BE2C (cell line): ENCODE measurements around the gene TCF7L1.

Experiments
- DNase-seq: peaks from one replicate; pipeline ENCODE4 v3.0.0-alpha.2; 2020
- H3K27me3 ChIP-seq: fragments of 250-450 bp; sonication (Bioruptor Pico); 2 replicates; pipeline ENCODE4 v1.5.1; 2020; ENCODE audit warnings: mild to moderate bottlenecking
- H3K36me3 ChIP-seq: fragments of 250-450 bp; sonication (Bioruptor Pico); 2 replicates; pipeline ENCODE4 v1.5.1; 2020; ENCODE audit warnings: mild to moderate bottlenecking
- H3K4me1 ChIP-seq: fragments of 250-450 bp; sonication (Bioruptor Pico); 2 replicates; pipeline ENCODE4 v1.5.1; 2020
- H3K4me3 ChIP-seq: 2 replicates; pipeline ENCODE4 v1.5.1; 2011; ENCODE audit warnings: low read depth, low read length
- H3K9me3 ChIP-seq: fragments of 250-450 bp; sonication (Bioruptor Pico); 2 replicates; pipeline ENCODE4 v1.5.1; 2020
- CTCF ChIP-seq: IDR thresholded peaks from 2 replicates; pipeline ENCODE4 v1.5.1; 2012; ENCODE audit warnings: mild to moderate bottlenecking, low read depth, low read length

The TCF7L1 gene

DNA sequence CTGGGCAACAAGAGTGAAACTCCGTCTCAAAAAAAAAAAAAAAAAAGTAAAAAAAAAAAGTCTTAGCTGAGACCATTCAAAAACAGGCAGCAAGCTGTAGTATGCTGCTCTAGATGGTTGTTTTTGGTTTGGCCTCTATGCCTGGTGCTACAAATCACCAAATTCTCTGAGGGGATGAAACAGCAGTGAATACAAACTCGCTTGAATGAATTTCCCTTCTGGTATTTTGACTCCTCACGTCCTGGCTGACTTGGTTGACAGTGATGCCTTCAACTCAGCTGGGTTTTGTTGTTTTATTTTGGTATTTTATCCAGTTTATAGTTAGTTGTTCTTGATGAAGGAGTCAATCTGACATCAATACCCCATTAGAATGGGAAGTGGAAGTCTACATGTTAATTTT, 3.3 kb upstream of the TCF7L1 start:
- H3K4me3 ChIP-seq: no peak overlapping the region
- no peak for TF ChIP-seq CTCF
- no peaks in the 10 kb centered on the region for H3K36me3 ChIP-seq
- H3K27me3 ChIP-seq: peaks cover 27% of the 10 kb centered on the region
- no peak for DNase-seq
- H3K9me3 ChIP-seq: no peaks in the 10 kb centered on the region
- H3K4me1 ChIP-seq: no peaks in the 10 kb centered on the region

GRCh38 chr2:85130407-85130806, 2.8 kb upstream of the TCF7L1 start:
- Histone ChIP-seq H3K36me3 (no peaks in the 10 kb centered on the region), H3K4me1 (no peaks in the 10 kb centered on the region), H3K4me3 (no peak overlapping the region), H3K9me3 (no peaks in the 10 kb centered on the region), H3K27me3 (peaks cover 30% of the 10 kb centered on the region)
- TF ChIP-seq CTCF: no peak
- no peak for DNase-seq

- peak; percentile 13 for DNase-seq
- H3K36me3 ChIP-seq: no peaks in the 10 kb centered on the region
- H3K4me3 ChIP-seq: no peak overlapping the region
- peak; percentile 48 for TF ChIP-seq CTCF
- no peaks in the 10 kb centered on the region for H3K9me3 ChIP-seq
- no peaks in the 10 kb centered on the region for H3K4me1 ChIP-seq
- peaks cover 30% of the 10 kb centered on the region for H3K27me3 ChIP-seq
Observed at GRCh38 chr2:85131116-85131515, 2.1 kb upstream of the TCF7L1 start.

- TF ChIP-seq CTCF: no peak
- H3K4me1 ChIP-seq: no peaks in the 10 kb centered on the region
- no peaks in the 10 kb centered on the region for H3K36me3 ChIP-seq
- peak overlapping the region; percentile 38 for H3K4me3 ChIP-seq
- peaks cover 30% of the 10 kb centered on the region for H3K27me3 ChIP-seq
- H3K9me3 ChIP-seq: no peaks in the 10 kb centered on the region
- no peak for DNase-seq
Observed at GRCh38 chr2:85132397-85132796, 795 bp upstream of the TCF7L1 start.

DNA sequence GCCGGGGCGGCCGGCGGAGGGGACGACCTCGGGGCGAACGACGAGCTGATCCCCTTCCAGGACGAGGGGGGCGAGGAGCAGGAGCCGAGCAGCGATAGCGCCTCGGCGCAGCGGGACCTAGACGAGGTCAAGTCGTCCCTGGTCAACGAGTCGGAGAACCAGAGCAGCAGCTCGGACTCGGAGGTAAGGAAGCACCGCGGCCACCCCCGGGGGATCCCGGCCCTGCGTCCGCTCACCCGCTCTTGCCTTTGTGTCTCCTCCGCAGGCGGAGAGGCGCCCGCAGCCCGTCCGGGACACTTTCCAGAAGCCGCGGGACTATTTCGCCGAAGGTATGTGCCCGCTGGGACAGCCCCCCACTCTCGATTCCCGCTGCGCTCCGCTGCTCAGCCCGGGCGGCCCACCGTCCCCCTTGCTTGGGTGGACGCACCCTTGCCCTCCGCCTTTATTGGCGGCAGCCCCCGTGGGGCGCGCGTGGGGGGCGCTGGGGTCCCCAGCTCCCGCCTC, 611 bp downstream of the TCF7L1 start:
- H3K27me3 ChIP-seq: peaks cover 30% of the 10 kb centered on the region
- DNase-seq: no peak
- no peaks in the 10 kb centered on the region for H3K9me3 ChIP-seq
- H3K4me1 ChIP-seq: no peaks in the 10 kb centered on the region
- H3K36me3 ChIP-seq: no peaks in the 10 kb centered on the region
- no peak for TF ChIP-seq CTCF
- H3K4me3 ChIP-seq: peak overlapping the region; percentile 31

GRCh38 chr2:85134255-85134895, 1.2 kb downstream of the TCF7L1 start:
- H3K9me3 ChIP-seq: no peaks in the 10 kb centered on the region
- no peak overlapping the region; the same call in 1 of the 2 replicates for H3K4me3 ChIP-seq
- no peak for DNase-seq
- no peaks in the 10 kb centered on the region for H3K4me1 ChIP-seq
- no peak for TF ChIP-seq CTCF
- H3K27me3 ChIP-seq: peaks cover 30% of the 10 kb centered on the region
- no peaks in the 10 kb centered on the region for H3K36me3 ChIP-seq
